A549 treated with DMSO at 1 μM for 4 hours (cell line): ENCODE results near the gene ORM1. TPM values are rescaled to one million over a fixed set of nuclear protein-coding genes. Genes with fewer than 3 reads are reported as not detected.

Source experiments
- total RNA-seq: library from RNA; stranded (reverse); fragments of 200-300 nt; extraction: Qiagen RNA extraction; gene quantifications from 5 replicates; pipeline ENCODE4 v1.2.3, GENCODE V29; 2022; ENCODE audit warnings: low read depth

ORM1 gene
- total RNA-seq = not detected in 5 replicates

DNA sequence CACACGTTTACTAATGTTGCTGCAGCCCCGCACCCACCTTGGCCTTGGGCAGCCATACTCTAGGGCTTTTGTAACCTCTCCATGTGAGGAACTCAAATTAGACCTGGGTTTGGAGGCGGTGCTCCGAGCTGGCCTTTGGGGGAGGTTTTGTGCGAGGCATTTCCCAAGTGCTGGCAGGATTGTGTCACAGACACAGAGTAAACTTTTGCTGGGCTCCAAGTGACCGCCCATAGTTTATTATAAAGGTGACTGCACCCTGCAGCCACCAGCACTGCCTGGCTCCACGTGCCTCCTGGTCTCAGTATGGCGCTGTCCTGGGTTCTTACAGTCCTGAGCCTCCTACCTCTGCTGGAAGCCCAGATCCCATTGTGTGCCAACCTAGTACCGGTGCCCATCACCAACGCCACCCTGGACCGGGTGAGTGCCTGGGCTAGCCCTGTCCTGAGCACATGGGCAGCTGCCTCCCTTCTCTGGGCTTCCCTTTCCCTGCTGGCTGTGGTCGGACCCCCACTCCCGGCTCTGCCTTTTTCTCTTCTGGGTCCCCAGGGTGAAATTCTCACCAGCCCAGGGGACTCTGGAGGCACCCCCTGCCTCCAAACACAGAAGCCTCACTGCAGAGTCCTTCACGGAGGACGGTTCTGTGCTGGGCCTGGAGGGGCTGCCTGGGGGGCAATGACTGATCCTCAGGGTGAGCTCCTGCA, at the start of gene ORM1:
ORM1 (plus strand) TSS at position 268 of the 701 bp plus-strand sequence; CDS start at position 304, 36 bp downstream.

DNA sequence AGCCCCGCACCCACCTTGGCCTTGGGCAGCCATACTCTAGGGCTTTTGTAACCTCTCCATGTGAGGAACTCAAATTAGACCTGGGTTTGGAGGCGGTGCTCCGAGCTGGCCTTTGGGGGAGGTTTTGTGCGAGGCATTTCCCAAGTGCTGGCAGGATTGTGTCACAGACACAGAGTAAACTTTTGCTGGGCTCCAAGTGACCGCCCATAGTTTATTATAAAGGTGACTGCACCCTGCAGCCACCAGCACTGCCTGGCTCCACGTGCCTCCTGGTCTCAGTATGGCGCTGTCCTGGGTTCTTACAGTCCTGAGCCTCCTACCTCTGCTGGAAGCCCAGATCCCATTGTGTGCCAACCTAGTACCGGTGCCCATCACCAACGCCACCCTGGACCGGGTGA, 6.7 kb downstream of the ORM1 start, which contains the start of gene ORM2:
ORM2 (plus strand) TSS at position 245 of the 398 bp plus-strand sequence; CDS start at position 281, 36 bp downstream.

Other genes starting within 250 kb of the ORM1 start
- gene AMBP, start 244.8 kb upstream of the ORM1 start, total RNA-seq = 6.4 to 8.9 TPM (median 7.8 TPM) in 5 replicates
- 1.4 to 2.8 TPM (median 2.0 TPM) in 5 replicates for gene KIF12, start 223.8 kb upstream of the ORM1 start, total RNA-seq
- 10.6 to 16.2 TPM (median 14.5 TPM) in 5 replicates for gene COL27A1, start 167.6 kb upstream of the ORM1 start, total RNA-seq
- not detected in 5 replicates for gene ORM2, start 6.8 kb downstream of the ORM1 start, total RNA-seq
- 4.0 to 4.6 TPM (median 4.3 TPM) in 5 replicates for gene AKNA, start 64.9 kb downstream of the ORM1 start, total RNA-seq
- 5.2 to 8.1 TPM (median 6.9 TPM) in 5 replicates for gene WHRN, start 182.4 kb downstream of the ORM1 start, total RNA-seq